DND-41 (cell line): ENCODE results near the gene ZC3H18.

Experiments used
- ATAC-seq: fragments of 200-7000 bp; cut with Tn5 transposase; 3 replicates; pipeline ENCODE4 v1.9.1; 2021; ENCODE audit warnings: low read depth; ENCODE audit not compliant: insufficient read depth
- DNase-seq: peaks from one replicate; pipeline ENCODE4 v3.0.0-alpha.2; 2020
- H2AFZ ChIP-seq: 2 replicates; pipeline ENCODE4 v1.6.0; 2012; ENCODE audit warnings: low read depth, low read length
- H3K27ac ChIP-seq: 2 replicates; pipeline ENCODE4 v1.5.1; 2012; ENCODE audit warnings: low read length, inconsistent platforms
- H3K27me3 ChIP-seq: fragments of 200-600 bp; sonication (generic); 2 replicates; pipeline ENCODE4 v1.6.0; 2012; ENCODE audit warnings: low read length, mild to moderate bottlenecking, inconsistent platforms; ENCODE audit not compliant: insufficient read depth, poor library complexity
- H3K36me3 ChIP-seq: 2 replicates; pipeline ENCODE4 v1.5.1; 2012; ENCODE audit warnings: low read length, inconsistent platforms; ENCODE audit not compliant: insufficient read depth
- H3K4me1 ChIP-seq: 2 replicates; pipeline ENCODE4 v1.5.1; 2012; ENCODE audit warnings: mild to moderate bottlenecking, low read length; ENCODE audit not compliant: insufficient read depth
- H3K4me2 ChIP-seq: 2 replicates; pipeline ENCODE4 v1.6.0; 2012; ENCODE audit warnings: mild to moderate bottlenecking, moderate library complexity, low read length, inconsistent platforms; ENCODE audit not compliant: insufficient read depth
- H3K4me3 ChIP-seq, 2 experiments: fragments of 200-600 bp in 1 of 2; shearing (Covaris generic) in 1 of 2; 2 replicates each; pipeline ENCODE4 v1.5.1; 2012 to 2016; ENCODE audit warnings: inconsistent platforms in 2 of 2, low read length in 2 of 2, mild to moderate bottlenecking in 2 of 2, low read depth in 1 of 2, moderate library complexity in 1 of 2
- H3K79me2 ChIP-seq: 2 replicates; pipeline ENCODE4 v1.6.0; 2012; ENCODE audit warnings: low read length, inconsistent platforms; ENCODE audit not compliant: insufficient read depth
- H3K9ac ChIP-seq: 2 replicates; pipeline ENCODE4 v1.6.0; 2012; ENCODE audit warnings: low read depth, mild to moderate bottlenecking, inconsistent platforms, low read length, moderate library complexity
- H3K9me3 ChIP-seq: 2 replicates; pipeline ENCODE4 v1.5.1; 2012; ENCODE audit warnings: low read length, moderate library complexity, mild to moderate bottlenecking, inconsistent platforms; ENCODE audit not compliant: insufficient read depth, severe bottlenecking
- H4K20me1 ChIP-seq: 2 replicates; pipeline ENCODE4 v1.6.0; 2012; ENCODE audit warnings: low read length; ENCODE audit not compliant: insufficient read depth
- EZH2 ChIP-seq: IDR thresholded peaks from 3 replicates; pipeline ENCODE4 v1.6.1; 2012; ENCODE audit warnings: borderline replicate concordance, low read depth, mild to moderate bottlenecking, moderate library complexity, low read length, inconsistent platforms; ENCODE audit not compliant: severe bottlenecking
- TF ChIP-seq, protein P1 (sequence below): IDR thresholded peaks from 2 replicates; pipeline ENCODE4 v1.5.1; 2012; ENCODE audit warnings: borderline replicate concordance, low read length, moderate library complexity, mild to moderate bottlenecking; ENCODE audit not compliant: poor library complexity, severe bottlenecking; ENCODE audit errors: extremely low read depth

The ZC3H18 gene

DNA sequence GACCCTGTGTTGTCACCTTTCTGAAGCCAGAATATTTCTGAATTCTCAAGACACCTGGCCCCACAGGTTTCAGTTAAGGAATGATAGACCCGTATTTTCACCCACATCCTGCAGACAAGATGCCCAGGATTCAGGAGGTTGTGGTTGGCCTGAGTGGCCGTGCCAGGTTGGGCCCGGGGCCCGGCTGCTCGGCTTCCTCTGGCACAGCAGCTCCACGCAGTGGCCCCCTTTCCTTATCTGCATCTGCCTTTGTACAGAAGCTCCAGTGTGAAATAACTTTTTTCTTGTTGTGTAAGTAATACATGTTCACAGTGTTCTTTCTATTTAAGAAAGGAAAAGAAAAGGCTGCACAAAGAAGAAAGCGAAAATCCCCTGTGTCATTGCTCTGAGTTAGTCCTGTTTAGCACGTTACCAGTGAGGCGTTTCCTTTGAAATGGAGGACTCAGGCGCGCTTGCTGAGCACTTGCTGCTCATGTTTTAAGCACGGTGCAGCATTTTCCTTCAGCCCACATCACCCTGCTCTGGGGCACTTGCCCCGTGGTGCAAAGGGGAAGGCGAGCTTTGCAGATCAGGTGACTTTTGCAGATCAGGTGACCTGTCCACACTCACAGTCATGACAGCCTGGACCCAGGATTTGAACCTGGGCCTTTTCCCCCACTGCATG is 12.8 kb downstream of the ZC3H18 start:
- no peak overlapping the region for H2AFZ ChIP-seq
- H3K9ac ChIP-seq, result no peak overlapping the region
- TF ChIP-seq EZH2, result no peak
- H3K27ac ChIP-seq, result no peak overlapping the region
- H4K20me1 ChIP-seq, result peaks cover 90% of the 10 kb centered on the region
- peaks cover 92% of the 10 kb centered on the region for H3K79me2 ChIP-seq
- DNase-seq (no peak), ATAC-seq (no peak)
- H3K27me3 ChIP-seq, result no peaks in the 10 kb centered on the region
- H3K4me1 ChIP-seq, result 0 out of 2 replicates have a peak, but pooled peaks cover 3% of the 10 kb centered on the region
- H3K4me3 ChIP-seq, result no peak overlapping the region
- peaks cover 93% of the 10 kb centered on the region for H3K36me3 ChIP-seq
- no peaks in the 10 kb centered on the region for H3K9me3 ChIP-seq
- H3K4me2 ChIP-seq, result no peak overlapping the region

GRCh38 chr16:88584676-88585075 is 14.5 kb downstream of the ZC3H18 start:
- ATAC-seq (no peak), DNase-seq (no peak)
- Histone ChIP-seq H3K9me3 (no peaks in the 10 kb centered on the region), H3K27ac (no peak overlapping the region), H3K4me2 (no peak overlapping the region), H3K36me3 (peaks cover 93% of the 10 kb centered on the region), H3K9ac (no peak overlapping the region), H3K4me1 (no peaks in the 10 kb centered on the region), H3K27me3 (no peaks in the 10 kb centered on the region), H4K20me1 (peaks cover 85% of the 10 kb centered on the region), H3K4me3 (no peak overlapping the region), H3K79me2 (peaks cover 89% of the 10 kb centered on the region), H2AFZ (no peak overlapping the region)
- no peak for TF ChIP-seq EZH2
- TF ChIP-seq, protein P1, sequence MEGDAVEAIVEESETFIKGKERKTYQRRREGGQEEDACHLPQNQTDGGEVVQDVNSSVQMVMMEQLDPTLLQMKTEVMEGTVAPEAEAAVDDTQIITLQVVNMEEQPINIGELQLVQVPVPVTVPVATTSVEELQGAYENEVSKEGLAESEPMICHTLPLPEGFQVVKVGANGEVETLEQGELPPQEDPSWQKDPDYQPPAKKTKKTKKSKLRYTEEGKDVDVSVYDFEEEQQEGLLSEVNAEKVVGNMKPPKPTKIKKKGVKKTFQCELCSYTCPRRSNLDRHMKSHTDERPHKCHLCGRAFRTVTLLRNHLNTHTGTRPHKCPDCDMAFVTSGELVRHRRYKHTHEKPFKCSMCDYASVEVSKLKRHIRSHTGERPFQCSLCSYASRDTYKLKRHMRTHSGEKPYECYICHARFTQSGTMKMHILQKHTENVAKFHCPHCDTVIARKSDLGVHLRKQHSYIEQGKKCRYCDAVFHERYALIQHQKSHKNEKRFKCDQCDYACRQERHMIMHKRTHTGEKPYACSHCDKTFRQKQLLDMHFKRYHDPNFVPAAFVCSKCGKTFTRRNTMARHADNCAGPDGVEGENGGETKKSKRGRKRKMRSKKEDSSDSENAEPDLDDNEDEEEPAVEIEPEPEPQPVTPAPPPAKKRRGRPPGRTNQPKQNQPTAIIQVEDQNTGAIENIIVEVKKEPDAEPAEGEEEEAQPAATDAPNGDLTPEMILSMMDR, result no peak

DNA sequence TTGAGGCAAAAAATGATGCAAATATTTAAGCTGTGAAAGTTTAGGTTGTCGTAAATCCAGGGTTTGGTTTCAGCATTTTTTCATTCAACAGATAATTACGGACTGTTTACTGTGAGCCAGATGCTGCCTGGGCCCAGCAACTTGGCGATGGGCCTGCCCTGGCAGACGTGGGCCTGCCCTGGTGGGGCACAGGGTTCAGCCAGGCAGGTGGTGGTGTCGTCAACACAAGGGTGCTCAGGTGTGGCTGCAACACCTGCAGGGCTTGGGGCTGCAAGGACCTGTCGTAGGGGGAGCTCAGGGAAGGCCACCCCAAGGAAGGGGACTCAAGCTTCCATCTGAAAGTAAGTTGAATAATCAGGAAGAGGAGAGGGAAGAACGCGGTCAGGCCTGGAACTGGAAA is 15.1 kb downstream of the ZC3H18 start:
- H3K9me3 ChIP-seq, result no peaks in the 10 kb centered on the region
- H3K4me2 ChIP-seq, result no peak overlapping the region
- no peak overlapping the region for H2AFZ ChIP-seq
- no peak overlapping the region for H3K9ac ChIP-seq
- no peaks in the 10 kb centered on the region for H3K27me3 ChIP-seq
- no peaks in the 10 kb centered on the region for H3K4me1 ChIP-seq
- H3K79me2 ChIP-seq, result peaks cover 89% of the 10 kb centered on the region
- H4K20me1 ChIP-seq, result peaks cover 79% of the 10 kb centered on the region
- DNase-seq (no peak), ATAC-seq (no peak)
- H3K36me3 ChIP-seq, result peaks cover 93% of the 10 kb centered on the region
- H3K27ac ChIP-seq, result no peak overlapping the region
- TF ChIP-seq, protein P1, result no peak
- no peak for TF ChIP-seq EZH2
- no peak overlapping the region for H3K4me3 ChIP-seq

- Histone ChIP-seq H3K36me3 (peaks cover 89% of the 10 kb centered on the region), H3K4me3 (no peak overlapping the region), H2AFZ (no peak overlapping the region), H3K4me1 (no peaks in the 10 kb centered on the region), H4K20me1 (peaks cover 72% of the 10 kb centered on the region), H3K9ac (no peak overlapping the region), H3K79me2 (peaks cover 87% of the 10 kb centered on the region), H3K27ac (no peak overlapping the region), H3K27me3 (no peaks in the 10 kb centered on the region), H3K4me2 (no peak overlapping the region), H3K9me3 (no peaks in the 10 kb centered on the region)
- TF ChIP-seq EZH2, result no peak
- TF ChIP-seq, protein P1, result no peak
- DNase-seq (no peak), ATAC-seq (no peak)
Measured at GRCh38 chr16:88585927-88586581, 15.9 kb downstream of the ZC3H18 start.
